GM21360 (cell line): Measurements from ENCODE around the gene MFAP4.

Source experiments
- ATAC-seq: cut with Tn5 transposase; IDR thresholded peaks from one replicate; pipeline ENCODE4 v1.9.1; 2021; ENCODE audit warnings: mild to moderate bottlenecking, moderate library complexity; ENCODE audit not compliant: unreplicated experiment

Gene MFAP4

DNA sequence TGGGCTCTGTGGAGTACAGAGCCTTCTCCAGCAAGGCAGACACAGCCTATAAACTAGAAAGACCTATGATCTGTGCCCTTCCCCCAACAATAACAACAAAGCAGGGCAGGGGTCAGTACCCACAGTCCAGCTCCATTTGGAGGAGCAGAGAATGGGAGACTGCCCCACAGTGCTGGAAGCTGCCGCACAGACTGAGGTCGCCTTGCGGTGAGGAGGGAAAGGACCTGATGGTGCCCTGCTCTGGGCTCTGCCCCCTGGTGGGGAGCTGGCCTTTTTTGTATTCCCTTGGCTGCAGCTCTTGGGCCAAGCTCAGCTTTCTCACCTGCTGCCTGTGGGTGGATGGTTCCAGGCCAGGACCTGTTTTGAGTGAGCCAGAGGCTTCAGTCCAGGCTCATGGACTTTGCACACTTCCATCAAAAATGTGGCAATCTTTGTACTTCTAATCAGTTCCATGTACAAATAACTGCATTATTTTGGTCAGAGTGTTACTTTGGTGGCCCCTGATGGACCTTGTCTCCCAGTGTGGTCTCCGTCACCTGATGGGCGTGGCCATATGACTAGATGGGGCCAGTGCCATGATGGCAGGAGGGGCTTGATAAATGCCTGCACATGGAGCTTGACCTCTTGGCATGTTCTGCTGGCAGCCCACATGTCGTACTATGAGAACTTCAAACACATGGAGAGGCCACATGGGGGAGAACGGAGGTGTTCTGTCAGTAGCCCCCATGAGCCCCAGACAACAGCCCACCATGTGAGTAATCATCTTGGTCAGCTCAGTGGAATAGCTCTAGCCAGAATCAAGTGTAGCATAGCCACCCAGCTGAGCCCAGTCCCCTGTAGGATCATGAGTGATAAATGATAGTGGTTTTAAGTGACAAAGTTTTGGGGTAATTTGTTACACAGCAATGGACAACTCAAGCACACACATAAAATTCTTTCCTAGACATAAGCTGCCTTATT is 48.7 kb downstream of the MFAP4 start:
- ATAC-seq = no peak

GRCh38 chr17:19337712-19338023 is 49.3 kb downstream of the MFAP4 start:
- no peak for ATAC-seq

DNA sequence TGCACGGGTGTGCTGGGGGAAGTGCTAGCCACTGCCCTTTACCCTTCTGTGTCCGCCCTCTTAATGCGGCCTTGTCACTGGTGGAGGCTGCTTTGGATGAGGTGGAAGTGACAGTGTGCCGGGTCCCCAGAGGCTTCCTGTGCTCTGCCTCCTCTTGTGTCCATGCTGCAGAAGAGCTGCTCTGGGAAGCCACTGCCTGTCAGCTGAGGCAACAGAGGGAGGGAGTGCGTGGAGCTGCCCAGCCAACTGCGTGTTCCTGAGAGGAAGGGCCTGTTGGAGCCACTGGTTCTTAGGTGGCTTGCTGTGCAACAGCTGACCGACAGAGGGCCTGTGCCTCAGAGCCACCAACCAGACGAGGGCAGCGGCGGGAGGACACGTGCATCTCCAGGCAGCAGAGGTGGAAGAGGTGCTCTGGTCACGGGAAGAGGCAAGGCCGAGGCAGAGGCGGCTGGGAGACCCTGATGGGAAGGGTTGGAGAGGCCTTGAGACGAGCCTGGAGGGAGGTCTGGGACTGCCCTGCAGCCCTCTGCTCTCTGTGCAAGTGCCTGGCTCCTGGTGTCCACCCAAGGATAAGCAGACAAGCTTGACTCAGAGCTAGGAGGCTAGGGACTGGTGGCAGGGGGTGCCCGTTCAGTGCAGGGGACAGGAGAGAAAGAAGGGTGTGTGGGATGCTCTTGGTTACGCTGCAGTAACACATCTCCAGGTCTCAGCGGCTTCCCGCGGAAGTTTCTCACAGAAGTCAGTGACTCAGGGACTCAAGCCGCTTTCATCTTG is 49.9 kb downstream of the MFAP4 start:
- no peak for ATAC-seq

DNA sequence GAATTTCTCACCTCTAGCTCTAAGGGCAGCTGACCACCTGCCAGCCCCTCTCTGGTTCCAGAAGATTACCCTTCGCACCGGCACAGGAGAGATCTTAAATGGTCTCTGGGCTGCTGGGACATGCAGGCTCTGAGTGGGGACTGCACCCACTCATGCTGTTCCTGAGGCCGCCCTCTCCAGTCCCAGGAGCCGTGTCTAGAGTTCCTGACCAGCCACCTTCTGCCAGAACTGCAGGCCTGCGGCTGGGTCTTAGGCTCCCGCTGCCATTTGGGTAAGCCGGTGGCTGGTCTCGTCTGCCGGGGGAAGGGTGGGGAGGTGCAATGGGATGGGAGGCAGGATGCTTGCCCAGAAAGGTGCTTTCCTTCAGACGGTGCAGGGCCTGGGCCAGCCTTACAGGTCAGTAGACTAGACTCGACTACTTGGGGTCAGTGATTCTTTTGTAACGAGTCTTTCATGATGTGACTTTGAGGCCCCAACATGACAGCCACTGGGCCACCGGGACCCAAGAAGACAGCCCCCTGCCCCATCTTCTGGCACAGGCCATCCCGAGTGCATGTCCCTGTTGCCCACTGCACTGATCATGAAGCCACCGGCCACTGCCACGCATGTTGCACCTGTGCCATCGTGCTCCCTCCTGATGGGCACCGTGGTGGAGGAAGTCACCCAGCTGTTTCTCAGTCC is 50.9 kb downstream of the MFAP4 start:
- ATAC-seq = no peak

DNA sequence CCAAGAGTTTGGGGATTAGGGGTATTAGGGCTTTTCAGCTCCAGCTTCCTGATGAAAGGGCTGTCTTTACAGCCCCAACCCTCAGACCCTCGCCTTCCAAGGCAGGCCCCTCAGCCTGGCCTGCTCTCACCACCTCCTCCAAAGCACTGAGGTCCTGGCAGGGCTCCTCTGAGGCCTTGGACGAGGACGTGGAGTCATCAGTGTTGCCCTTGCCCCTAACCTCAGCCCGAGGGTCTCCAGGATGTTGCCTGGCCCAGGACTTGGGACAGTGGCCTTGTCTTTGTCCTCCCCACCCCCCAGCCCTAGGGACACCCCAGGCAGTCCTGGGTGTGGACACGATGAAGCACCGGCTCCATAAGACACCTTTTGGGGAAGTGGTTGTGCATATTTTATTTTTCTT is 52.7 kb downstream of the MFAP4 start:
- no peak for ATAC-seq

DNA sequence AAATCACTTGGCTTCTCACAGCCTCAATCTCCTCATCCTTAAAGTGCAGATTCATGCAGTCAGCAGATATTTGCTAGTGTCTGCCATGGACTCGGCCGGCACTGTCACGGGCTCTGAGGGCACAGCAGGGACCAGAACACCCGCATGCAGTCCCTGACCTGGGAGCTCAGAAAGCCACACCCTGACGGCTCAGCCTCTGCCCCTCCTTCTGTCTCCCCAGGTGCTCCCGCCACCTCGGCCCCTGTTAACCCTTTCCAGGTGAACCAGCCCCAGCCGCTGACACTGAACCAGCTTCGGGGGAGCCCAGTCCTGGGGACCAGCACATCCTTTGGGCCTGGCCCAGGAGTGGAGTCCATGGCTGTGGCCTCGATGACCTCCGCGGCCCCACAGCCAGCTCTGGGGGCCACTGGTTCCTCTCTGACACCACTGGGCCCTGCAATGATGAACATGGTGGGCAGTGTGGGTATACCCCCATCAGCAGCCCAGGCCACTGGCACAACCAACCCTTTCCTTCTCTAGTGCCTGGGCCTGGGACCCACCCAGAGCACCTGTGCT is 53.2 kb downstream of the MFAP4 start:
- no peak for ATAC-seq
